Measurements from ENCODE around the gene CHIA.

CHIA gene

DNA sequence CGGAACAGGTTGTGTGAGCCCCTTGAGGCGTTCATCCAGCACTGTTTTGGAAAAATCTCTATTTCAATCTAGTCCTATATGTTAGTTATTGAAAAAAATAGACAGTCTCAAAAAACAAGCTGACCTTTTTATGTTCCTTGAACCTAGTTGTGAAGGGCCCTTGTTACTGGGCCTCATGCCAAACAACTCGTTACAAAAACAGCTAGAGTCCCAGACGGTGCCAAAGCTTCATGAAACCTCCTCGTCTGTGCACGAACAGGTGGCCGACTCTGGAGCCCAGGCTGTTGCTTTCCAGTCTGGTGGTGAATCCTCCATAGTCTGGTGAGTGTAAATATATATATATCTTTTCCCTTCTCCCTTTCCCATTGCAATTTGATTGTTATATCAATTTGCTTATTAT, at the start of gene CHIA:
TSS of gene CHIA (plus strand) at position 222 of the 400 bp plus-strand sequence. CDS start 19,617 bp downstream, outside the sequence.
- DNase-seq: no peak

DNA sequence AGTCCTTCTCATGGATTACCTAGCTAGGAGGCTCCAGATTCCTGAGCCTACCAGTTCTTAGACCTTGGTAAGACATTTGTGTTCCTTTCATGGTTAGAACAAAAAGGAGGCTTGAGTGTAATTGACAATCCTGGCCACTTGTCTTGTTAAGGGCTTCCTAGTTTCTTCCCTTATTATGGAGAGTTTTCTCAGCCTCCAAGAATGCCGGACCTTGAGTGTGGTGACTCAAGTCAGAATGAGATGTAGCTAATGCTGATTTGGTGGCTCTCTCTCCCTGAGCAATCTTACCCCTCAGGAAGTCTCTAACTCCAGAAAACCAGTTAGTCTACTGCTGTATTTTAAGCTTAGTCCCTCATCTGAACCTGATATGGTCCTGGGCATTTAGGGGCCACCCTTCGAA, 48.9 kb upstream of the CHIA start:
- no peak for DNase-seq

DNA sequence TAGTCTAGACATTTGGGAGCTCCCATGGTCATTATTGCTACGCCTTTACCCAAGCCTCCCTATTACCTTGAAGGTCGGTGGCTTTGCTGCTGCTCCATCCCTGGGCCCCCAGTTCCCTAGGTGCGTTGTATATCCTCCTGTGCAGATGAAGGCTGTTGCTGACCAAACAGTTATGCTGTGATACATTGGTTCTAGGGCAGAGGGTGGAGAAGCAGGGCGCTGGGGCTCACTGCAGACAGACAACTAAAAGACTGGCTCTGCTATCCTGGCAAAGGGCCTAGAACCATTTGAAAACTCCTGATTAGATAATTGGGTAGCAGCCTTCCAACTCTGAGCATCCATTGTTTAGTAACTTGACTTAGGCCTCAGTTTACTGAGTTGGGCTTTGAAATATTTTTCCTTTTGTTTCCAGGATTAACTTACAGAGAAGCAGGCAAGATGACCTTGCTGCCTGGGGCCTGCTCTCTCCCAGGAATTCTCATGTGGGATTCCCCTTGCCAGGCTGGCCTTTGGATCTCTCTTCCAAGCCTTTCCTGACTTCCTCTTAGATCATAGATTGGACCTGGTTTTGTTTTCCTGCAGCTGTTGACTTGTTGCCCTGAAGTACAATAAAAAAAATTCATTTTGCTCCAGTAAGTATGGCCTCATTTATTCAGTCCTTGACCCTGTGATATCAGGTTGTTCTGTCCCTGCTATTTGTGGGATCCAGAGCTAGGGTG, 47.7 kb upstream of the CHIA start:
- DNase-seq: no peak

DNA sequence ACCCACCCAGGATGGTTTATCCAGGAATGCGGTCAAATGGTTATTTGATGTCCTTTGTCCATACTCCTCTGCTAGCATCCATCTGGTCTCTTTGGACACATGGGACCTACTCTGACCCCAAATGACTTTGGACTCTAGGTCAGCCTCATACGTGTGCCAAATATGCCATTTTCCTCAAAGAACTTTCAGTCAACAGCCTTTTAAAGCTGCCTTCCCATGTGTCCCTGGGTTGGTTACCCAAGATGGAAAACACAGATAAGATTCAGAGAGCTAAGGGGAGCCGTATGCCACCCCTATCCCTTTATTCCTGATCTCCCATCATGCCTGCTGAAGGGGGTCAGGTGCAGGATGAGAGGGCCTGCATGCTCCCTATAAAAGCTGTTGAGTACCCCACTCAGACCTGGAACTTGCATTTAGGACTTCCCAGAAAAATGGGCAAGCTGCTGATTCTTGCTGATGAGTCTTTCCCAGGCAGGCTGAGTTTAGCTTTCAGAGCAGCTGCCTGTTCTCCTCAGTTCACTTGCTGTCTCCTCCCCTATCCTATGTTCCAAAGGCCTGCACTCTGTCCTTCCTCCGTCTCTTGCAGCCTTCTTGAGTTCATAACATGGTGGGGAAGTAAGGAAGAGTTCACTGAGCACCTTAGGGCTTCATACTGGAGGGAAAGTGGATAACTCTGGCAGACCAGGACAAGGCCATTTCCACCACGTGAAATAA, 43.4 kb upstream of the CHIA start:
- no peak for DNase-seq

DNA sequence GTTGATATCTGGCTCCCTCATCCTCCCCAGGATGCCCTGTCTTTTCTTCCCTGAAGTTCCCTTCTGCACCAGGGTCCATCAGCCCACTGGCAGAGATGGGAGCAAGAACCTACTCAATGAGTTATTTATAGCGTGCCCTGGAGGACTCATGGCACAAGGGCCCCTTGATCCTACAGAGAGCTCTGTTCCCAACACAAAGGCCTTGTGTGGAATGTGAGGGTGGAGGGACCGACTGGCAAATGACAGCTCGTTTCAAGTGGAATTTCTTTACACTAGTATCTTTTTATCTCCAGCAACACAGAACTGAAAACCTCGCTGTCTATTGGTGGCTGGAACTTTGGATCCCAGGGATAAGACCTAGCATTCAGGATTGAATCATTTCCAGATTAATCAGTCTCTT, 40.7 kb upstream of the CHIA start:
- no peak for DNase-seq

DNA sequence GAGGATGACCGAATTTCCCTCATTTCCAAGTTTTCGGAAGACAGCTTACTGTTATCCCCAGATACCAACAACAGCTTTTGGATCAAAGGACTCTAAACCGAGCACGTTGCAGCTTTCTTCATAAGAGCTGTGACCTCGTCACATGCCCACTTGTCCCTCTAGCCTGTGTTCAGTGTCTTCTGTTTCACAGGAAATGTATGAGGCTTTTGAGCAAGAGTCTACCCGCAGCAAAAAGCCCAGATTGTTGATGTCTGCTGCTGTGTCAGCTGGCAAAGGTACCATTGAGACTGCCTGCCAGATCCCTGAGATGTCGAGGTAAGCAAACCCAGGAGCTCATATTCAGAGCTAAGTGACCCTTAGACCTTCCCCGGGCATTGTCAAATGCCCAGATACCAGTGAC, 39.1 kb upstream of the CHIA start:
- no peak for DNase-seq

DNA sequence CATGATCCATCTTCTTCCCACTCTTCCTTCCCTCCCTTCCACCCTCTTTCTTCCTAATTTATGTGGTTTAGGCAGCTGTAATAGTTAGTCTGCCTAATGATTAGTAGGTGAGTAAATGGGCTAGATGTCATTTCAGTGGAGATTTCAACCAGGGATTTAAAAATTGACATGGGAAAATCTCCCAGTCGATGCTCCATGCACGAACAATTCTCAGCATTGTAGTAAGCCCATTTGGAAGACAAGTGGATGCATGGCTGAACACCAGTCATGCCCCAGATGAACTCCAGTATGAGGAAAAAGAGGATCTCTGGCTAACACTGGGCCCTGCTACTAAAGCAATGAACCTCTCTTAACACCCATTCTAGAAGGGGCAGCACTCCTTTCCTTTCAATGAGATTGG, 37.9 kb upstream of the CHIA start:
- no peak for DNase-seq

DNA sequence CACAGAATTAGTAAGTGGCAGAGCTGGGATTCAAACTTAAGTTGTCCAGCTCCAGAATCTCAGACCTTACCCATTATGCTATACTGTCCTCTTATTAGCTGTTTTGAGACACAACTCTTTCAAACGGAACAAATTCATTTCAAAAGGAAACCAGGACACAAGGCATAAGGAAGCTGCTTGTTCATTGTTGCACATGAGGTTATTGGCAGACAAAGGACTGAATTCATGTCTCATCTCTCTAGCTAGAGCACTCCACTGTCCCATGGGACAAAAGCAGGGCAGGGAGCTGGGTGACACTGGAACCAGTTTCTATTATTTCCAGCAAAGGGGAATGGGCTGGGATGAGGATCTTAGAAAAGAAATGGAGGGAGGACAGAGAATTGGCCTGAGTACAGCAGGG, 36.8 kb upstream of the CHIA start:
- DNase-seq: no peak

DNA sequence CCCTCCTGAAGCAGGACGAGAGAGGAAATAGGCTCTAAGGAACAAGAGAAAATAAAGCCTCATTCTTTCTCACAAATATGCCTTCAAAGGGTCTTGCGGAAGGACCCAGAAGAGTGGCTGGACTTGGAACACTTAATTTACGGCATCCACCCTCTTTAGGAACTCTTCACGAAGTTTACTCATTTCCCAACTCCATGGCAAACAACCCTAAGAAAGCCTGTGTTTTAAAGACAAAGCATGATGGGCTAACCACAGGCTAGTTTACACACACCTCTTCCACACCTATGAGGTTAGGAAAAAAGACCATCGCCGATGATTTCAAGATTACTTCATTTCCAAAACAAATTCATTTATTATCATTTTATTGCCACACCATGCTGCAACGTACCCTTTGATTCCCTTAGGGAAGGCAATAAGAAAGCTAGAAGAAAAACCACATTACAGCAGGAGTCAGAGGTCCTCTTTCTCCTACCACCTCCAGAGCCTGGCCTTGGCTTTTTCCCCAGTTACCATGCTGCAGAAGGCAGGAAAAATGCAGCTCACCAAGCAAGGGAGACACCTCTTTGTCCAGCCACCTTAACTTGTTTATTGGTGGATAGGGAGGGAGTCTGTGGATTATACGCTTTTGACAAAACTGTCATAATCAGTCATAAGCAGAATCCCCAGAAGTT, 33.5 kb upstream of the CHIA start:
- no peak for DNase-seq

DNA sequence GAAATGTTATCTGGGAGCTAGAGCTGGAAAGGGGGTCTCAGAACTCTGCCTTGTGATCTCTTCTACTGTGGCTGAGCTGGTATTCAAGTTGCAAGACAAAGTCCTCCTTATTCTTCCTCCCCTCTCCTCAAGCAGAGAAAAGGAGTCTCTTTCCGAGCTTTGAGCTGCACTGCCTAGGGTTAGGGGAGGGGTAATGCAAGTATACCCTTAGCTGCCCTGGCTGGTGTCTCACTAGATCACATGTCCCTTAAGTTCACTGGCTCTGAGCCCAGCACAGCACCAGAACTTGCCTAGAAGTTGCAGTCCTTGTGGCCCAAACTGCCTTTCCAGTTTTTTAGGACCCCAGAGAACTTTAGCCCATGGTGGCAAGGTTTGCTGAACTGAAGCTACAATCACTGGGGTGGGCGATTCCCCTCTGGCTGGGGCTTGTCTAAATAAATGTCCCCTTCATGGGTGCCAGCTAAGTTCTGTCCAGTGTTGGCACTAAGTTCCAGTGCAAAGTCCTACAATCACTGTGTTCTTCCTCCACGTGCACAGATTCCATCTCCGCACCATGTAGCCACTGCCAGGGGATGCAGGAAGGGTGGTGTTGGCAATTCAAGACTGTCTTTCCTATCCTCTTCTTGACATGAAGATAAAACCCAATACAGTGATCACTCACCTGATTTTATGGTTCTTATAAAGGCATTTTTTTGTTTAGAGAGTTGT, 22.7 kb upstream of the CHIA start:
- DNase-seq: no peak

DNA sequence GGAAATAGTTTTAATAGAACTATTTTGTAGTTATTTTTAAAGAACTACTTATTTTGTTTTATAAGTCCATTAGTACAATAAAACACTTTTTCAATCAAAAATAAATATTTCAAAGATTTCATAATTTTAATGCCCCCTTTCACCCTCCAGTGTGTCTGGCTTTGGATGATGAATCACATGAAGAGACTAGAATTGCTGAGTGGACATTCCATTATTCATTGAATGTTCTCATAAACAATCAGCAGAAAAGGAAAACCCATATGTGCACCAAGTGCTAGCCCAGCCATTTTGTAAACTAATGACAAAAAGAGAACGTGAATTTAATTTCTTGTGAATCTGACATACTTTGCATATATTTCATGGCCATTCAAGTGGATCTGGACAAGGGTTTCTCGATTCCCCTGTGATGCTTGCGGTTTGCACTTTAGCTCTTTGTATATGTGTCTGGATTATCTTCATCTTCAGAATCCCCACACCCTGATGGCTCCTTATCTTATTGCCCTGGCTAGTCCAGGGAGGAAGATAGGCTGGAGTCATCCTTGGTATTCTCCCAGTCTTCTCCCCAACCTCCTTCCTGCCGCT, 20.7 kb upstream of the CHIA start:
- no peak for DNase-seq

DNA sequence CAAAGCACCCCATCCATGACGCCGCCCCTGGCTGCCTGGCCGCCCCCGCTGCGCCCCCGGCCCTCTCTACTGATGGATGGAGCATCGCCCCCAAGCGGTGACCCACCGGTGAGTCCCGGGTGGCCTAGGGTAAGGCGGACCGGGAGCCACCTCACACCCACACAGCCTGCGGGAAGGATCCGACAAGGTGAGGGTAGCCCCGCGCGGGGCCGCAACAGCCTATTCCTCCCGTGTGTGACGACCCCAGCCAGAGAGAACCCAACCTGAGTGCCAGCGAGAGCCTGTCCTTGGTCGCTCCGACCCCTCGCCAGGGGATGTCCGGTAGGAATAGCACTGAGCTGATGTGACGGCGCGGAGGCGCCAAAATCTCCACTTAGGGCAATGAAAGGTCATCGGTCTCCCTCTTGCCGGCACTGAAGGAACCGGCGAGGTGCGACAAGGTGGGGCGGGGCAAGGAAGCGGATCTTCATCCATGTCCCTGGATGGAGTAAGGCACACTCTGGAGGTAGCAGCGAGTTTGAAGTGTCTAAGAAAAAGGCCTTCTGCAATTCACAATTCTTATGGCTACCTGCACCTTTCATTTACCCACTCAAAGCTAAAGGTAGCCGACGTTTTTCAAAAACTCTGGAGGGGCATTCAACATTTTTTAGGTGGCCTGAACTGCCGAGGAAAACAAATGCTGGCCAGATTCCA, 19.7 kb upstream of the CHIA start:
- no peak for DNase-seq

DNA sequence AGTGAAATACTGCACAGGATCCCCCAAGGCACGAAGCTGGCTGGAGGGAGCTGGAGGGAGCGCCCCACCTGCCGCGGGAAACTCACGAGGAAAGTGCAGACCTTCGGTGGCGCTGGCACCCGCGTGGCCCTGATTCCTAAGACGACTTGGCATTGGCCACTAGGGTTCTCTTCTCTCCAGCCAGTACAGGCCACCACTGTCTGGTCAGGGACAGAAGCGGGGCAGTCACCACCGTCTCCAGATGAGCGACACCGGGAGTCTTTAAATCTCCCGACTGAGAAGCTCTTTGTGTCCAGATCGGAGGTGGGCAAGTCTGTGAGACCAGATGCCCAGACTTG, 19.2 kb upstream of the CHIA start:
- no peak for DNase-seq

DNA sequence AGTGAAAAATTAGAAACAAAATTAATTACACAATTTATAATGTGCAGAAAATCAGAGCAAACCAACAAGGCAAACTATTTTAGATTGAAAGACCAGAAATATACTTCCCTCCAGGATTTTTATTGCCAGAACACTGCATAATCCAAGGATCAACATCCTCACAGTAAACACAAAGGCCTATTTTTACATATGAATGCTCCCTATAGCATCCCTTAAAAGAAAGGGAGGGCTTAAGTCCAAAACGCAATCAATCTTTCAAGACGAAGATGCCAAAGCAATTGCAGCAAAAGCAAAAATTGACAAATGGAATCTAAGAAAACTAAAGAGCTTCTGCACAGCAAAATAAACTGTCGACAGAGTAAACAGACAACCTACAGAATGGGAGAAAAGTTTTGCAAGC, 18.6 kb upstream of the CHIA start:
- no peak for DNase-seq

DNA sequence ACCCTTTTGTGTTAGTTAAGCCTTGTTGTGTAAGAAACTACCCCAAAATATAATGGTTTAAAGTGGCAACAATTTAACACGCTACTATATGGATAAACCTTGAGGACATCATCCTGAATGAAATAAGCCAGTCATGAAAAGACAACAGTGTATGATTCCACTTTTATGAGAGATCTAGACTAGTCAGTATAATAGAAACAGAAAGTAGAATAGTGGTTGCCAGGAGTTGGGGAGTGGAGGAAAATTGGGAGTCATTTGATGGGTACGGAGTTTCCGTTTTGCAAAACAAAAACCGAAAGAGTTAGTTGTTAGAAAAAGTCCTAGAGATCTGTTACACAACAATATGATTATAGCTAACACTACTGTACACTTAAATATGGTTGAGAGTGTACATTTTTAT, 16.0 kb upstream of the CHIA start:
- DNase-seq: no peak

DNA sequence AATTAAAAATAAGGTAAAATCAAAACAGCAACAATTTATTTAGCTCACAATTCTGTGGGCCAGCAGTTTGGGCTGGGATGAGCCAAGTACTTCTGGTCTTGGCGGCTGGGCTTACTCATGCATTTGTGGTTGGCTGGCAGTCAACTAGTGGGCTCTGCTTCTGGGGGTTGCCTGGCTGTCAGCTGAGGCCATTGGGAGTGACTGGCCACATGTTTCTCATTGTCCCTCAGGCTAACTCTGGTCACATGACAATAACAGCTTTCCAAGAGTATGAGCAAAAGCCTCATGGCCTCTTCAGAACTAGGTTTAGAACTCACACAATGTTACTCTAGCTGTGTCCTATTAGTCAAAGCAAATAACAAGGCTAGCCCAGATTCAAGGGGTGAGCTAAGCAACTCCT, 15.6 kb upstream of the CHIA start:
- no peak for DNase-seq

DNA sequence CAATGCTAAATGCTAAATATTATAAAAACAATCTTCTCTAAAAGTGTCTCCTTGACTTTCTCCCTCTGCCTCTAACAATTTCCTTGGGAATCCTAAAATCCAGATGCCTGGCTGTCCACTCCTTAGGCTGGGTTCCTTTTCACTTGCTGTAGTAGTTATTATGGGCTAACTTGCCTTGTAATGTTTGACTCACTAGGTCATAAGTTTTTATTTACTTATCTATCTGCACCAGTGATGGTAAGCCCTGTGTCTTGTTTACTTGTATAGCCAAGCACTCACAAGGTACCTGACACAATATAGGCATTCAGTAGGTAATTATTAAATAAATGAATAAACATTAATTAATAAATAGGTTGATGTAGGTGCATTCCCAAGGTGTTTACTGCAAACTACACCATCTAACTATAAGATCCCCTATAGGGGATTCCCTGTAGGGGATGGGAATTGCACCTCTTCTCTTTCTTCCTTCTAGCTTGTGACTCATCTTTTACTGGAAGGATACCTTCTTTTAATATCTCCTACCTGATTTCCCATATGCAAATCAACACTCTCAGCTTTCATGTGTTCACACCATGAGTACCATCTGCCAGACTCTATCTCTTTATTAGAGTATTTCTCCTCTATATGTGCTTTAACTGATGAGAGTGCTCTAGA, 14.7 kb upstream of the CHIA start:
- no peak for DNase-seq

DNA sequence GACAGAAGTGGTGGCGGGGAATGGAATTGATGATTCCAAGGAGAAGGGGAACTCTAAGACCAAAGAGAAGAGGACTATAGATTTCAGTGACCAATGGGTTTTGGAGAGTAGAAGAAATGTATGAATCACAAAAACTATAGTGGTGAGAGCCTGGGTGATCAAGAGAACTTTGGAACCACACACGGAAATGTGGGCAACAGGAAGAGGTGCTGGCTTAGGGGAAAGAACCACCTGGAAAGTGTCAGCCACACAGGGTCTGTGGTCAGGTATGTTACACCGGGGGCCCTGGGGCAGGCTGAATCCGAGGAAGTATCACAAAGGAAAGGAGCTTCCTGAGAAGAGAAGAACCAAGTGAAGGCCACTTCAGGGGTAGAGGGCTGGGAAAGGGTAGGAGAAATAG, 11.5 kb upstream of the CHIA start:
- no peak for DNase-seq

DNA sequence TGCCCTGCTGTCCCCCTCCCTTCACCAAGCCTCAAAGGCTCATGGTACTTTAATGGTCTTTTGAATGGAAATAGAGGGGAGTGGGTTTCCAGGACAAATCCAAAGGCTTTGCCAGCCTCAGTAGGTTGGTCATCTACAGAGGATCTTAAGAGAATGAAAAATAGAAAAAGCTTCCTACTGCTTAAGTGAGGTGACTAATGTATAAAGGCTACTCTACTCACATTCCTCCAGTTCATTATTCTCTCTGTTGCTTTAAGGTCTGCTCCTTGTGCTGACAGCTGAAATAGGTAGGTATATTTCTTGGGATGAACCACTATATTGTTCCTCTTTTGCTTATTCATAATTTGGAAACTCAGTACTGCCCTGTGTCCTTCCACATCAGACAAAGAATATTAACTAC, 10.4 kb upstream of the CHIA start:
- DNase-seq: no peak

DNA sequence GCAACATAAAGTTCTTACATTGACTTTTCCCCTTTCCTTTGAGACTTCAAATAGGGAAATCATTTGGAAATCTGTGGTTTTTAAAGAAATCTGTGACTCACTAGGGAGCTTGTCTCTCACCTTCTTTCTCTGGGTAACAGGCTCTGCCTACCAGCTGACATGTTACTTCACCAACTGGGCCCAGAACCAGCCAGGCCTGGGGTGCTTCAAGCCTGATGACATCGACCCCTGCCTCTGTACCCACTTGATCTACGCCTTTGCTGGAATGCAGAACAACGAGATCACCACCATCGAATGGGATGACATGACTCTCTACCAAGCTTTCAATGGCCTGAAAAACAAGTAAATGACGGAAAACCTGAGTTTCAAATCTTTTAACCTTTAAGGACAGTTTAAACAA, 9.2 kb upstream of the CHIA start:
- no peak for DNase-seq

DNA sequence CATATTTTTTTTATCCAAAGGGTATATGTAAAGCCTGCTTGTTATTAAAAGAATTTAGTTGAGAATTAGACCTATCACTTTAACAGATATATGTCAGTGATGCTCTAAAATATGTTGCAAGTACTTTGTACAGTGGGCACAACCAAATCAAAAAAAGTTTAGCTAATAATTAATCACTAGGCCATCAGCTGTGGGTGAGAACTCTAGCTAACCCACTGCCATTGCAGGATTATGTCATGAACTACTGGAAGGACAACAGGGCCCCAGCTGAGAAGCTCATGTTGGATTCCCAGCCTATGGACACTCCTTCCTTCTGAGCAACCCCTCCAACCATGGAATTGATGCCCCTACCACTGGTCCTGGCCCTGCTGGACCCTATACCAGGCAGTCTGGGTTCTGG, 6.8 kb upstream of the CHIA start:
- no peak for DNase-seq

DNA sequence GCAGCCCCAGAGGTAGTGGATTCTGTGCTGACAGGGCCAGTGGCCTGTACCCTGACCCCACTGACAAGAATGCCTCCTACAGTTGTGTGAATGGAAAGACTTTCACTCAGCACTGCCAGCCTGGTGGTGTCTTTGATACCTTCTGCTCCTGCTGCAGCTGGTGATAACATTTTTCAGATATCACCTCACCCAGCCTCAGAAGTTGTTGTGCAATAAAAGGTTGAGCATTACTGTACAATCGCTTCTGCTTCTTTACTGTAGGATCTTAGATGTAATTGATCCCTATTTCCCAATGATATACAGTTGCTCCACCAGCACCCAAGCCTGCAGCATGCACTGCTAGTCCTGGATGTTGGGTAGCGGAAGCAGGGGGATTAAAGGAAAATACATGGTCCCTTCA, 4.8 kb upstream of the CHIA start:
- DNase-seq: no peak
